ENCODE measurements around the gene BUD31. TPM values are rescaled to one million over a fixed set of nuclear protein-coding genes. Genes with fewer than 3 reads are reported as not detected.
A peak's percentile ranks its signal among the peaks of the same experiment; 100 is the strongest.

Gene BUD31
- total and polyA plus RNA-seq, 2 of the 4 experiments (the other 2 are of a cell fraction) = 72.6 to 97.2 TPM

DNA sequence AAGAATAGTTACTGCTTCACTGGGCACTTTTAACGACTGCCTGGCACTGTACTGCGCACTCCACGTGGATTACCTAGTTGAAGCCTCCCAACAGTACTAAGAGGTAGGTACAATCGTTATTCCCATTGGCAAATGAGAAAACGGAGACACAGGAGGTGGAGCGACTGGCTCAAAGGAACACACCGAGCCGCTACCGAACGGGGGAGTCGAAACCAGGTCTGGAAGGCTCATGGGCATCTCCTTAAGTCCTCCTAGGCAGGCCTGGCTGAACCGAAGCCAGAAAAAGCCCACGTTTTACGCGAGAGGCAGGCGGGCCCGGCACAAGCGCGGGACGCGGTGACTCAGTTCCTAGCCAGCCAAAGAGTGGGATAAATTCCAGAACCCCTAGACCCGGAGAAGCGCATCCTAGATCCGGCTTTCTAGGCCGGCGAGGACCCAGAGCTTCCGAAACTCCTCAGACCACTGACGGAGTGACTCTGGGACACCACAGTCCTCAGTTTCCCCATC is 844 bp upstream of the BUD31 start:
- Histone ChIP-seq H3K27ac (ENCODE audit: insufficient read depth, low read length) (peak overlapping the region; percentile 91), H2AK9ac (replicated peaks; ENCODE audit: low read depth, low read length, poor library complexity) (peak overlapping the region; percentile 100), H4K8ac (ENCODE audit: low read depth in 2 of 2, low read length in 2 of 2) (peak overlapping the region; percentile 95 to 96), H2BK15ac (ENCODE audit: low read depth, low read length) (peak overlapping the region; percentile 18; the same call in 1 of the 3 replicates), H3K4me1 (ENCODE audit: control insufficient read depth, insufficient read depth, low read length) (peaks cover 8% of the 10 kb centered on the region; the same call in 1 of the 2 replicates), H3K9ac (ENCODE audit: low read depth, low read length) (peak overlapping the region; percentile 94), H3K9me3 (ENCODE audit: control insufficient read depth, insufficient read depth, low read length) (no peaks in the 10 kb centered on the region), H3K4me2 (ENCODE audit: low read depth, low read length) (peak overlapping the region; percentile 86), H3K23ac (ENCODE audit: low read depth, low read length) (peak overlapping the region; percentile 80), H3K56ac (ENCODE audit: extremely low read depth, insufficient read depth, low read length) (peak overlapping the region; percentile 94), H2AK5ac (ENCODE audit: low read depth, low read length) (peak overlapping the region; percentile 97), H3K27me3 (ENCODE audit: control insufficient read depth, insufficient read depth, low read length) (no peaks in the 10 kb centered on the region), H2BK120ac (ENCODE audit: low read depth, low read length) (peak overlapping the region; percentile 75), H2BK20ac (ENCODE audit: low read depth, low read length) (0 out of 2 replicates have a peak overlapping the region, but pooled peaks have one; percentile 10), H3K14ac (replicated peaks; ENCODE audit: low read depth, low read length) (peak overlapping the region; percentile 97), H4K20me1 (ENCODE audit: insufficient read depth, low read length) (peaks cover 60% of the 10 kb centered on the region), H3K4me3 (ENCODE audit: insufficient read depth, low read depth, low read length) (peak overlapping the region; percentile 57), H3K9me1 (ENCODE audit: insufficient read depth, low read length) (peaks cover 12% of the 10 kb centered on the region), H3K4ac (ENCODE audit: low read depth, low read length) (peak overlapping the region; percentile 98), H2BK5ac (ENCODE audit: low read depth, low read length, poor library complexity, severe bottlenecking) (peak overlapping the region; percentile 84), H4K91ac (ENCODE audit: insufficient read depth, low read depth, low read length) (peak overlapping the region; percentile 93), H3K79me1 (ENCODE audit: low read depth in 1 of 2, low read length in 2 of 2) (peaks cover 21 to 65% of the 10 kb centered on the region in 2 experiments), H3K18ac (ENCODE audit: low read depth, low read length) (peak overlapping the region; percentile 13; the same call in 1 of the 2 replicates), H4K5ac (ENCODE audit: low read depth, low read length) (peak overlapping the region; percentile 73), H2AFZ (replicated peaks; ENCODE audit: low read length, poor library complexity) (peak overlapping the region; percentile 100), H3K36me3 (ENCODE audit: control insufficient read depth, insufficient read depth, low read length) (peaks cover 29% of the 10 kb centered on the region)
- ChIA-PET CTCF (interaction anchor here (1.2 kb wide), 1 partner anchor 8 kb away, joined by 5 read pairs; no protein-coding TSS in a partner anchor), POLR2A (ENCODE audit: unreplicated experiment) (interaction anchor here (1.4 kb wide), 1 partner anchor 10 kb away, joined by 3 read pairs; no protein-coding TSS in a partner anchor)
- DNase-seq (peak; percentile 86), ATAC-seq (ENCODE audit: low read depth) (peak; percentile 46)
- BruUV-seq (replicated peaks) = no TSS peak
- in situ Hi-C loops (cut with MboI; ENCODE audit: low sequenced_read_pairs) = no loop called here
- dilution Hi-C loops (cut with HindIII; ENCODE audit: low sequenced_read_pairs, unreplicated experiment) = no loop called here
- WGBS, 2 experiments (ENCODE audit: extremely low coverage in 2 of 2, insufficient read length in 1 of 2) = 1% methylated on average over 15 of the region's 28 CpGs; no CpG with 5 or more reads in 1 of the 2 experiments
- intact Hi-C loops (cut with micrococcal nuclease) = no loop called here
- TF ChIP-seq MXI1 (IDR thresholded peaks at IDR 0.05; ENCODE audit: borderline replicate concordance, low read depth, low read length) (peak; percentile 84; the same call in 1 of the 2 replicates), NFE2L2 (IDR thresholded peaks at IDR 0.05; ENCODE audit: low read depth, low read length) (no peak), USF2 (IDR thresholded peaks at IDR 0.05; ENCODE audit: low read depth, low read length) (no peak), MAFK (IDR thresholded peaks at IDR 0.05; ENCODE audit: low read depth, low read length) (no peak), RFX5 (IDR thresholded peaks at IDR 0.05; ENCODE audit: low read depth, low read length) (no peak), RCOR1 (IDR thresholded peaks at IDR 0.05; ENCODE audit: insufficient replicate concordance, low read length) (no peak), CHD1 (IDR thresholded peaks at IDR 0.05; ENCODE audit: low read depth, low read length) (no peak), BHLHE40 (IDR thresholded peaks at IDR 0.05; ENCODE audit: low read depth, low read length) (peak; percentile 66; the same call in 1 of the 2 replicates), MAZ (IDR thresholded peaks at IDR 0.05; ENCODE audit: borderline replicate concordance, low read depth, low read length) (no peak), FOS (IDR thresholded peaks at IDR 0.05; ENCODE audit: low read depth, low read length) (peak; percentile 49; the same call in 1 of the 2 replicates), CEBPB (IDR thresholded peaks at IDR 0.05; ENCODE audit: low read depth, low read length) (no peak), SMC3 (IDR thresholded peaks at IDR 0.05; ENCODE audit: low read depth, low read length) (no peak)
- TF ChIP-seq, protein P1, sequence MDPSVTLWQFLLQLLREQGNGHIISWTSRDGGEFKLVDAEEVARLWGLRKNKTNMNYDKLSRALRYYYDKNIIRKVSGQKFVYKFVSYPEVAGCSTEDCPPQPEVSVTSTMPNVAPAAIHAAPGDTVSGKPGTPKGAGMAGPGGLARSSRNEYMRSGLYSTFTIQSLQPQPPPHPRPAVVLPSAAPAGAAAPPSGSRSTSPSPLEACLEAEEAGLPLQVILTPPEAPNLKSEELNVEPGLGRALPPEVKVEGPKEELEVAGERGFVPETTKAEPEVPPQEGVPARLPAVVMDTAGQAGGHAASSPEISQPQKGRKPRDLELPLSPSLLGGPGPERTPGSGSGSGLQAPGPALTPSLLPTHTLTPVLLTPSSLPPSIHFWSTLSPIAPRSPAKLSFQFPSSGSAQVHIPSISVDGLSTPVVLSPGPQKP (IDR thresholded peaks at IDR 0.05; ENCODE audit: borderline replicate concordance, low read depth, low read length) = no peak
- TF ChIP-seq, protein P2, sequence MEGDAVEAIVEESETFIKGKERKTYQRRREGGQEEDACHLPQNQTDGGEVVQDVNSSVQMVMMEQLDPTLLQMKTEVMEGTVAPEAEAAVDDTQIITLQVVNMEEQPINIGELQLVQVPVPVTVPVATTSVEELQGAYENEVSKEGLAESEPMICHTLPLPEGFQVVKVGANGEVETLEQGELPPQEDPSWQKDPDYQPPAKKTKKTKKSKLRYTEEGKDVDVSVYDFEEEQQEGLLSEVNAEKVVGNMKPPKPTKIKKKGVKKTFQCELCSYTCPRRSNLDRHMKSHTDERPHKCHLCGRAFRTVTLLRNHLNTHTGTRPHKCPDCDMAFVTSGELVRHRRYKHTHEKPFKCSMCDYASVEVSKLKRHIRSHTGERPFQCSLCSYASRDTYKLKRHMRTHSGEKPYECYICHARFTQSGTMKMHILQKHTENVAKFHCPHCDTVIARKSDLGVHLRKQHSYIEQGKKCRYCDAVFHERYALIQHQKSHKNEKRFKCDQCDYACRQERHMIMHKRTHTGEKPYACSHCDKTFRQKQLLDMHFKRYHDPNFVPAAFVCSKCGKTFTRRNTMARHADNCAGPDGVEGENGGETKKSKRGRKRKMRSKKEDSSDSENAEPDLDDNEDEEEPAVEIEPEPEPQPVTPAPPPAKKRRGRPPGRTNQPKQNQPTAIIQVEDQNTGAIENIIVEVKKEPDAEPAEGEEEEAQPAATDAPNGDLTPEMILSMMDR (conservative IDR thresholded peaks at IDR 0.05; ENCODE audit: low read depth, low read length) = no peak

Data from IMR-90 (cell line).